Measurements from ENCODE around the gene LCMT1. TPM values are rescaled to one million over a fixed set of nuclear protein-coding genes. Genes with fewer than 3 reads are reported as not detected.
A peak's percentile ranks its signal among the peaks of the same experiment; 100 is the strongest.

The LCMT1 gene
- total and polyA plus RNA-seq, 2 of the 4 experiments (the other 2 are of a cell fraction) = 33.1 to 60.4 TPM

DNA sequence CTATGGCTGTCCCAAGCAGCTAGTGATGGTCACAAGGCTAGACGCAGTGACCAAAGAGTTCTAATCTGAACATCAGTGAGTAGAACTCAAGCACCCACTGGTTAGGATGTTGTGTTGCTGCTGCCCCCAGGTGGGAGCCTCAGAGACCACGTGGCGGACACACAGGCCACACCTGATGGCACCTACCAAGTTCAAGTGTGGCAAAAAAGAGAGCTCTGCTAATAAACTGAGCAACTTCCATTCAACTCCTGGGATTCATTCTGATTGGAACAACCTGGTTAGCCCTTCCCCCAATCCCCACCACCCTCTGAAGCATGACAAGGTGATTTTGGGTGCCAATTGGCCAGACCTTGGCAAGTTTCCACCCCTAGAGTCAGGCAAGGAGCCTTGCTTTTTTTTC is 3.5 kb upstream of the LCMT1 start:
- peaks cover 13 to 48% of the 10 kb centered on the region in 2 experiments; a peak in 3 of 4 replicates for H3K79me1 ChIP-seq (ENCODE audit: low read depth in 1 of 2, low read length in 2 of 2)
- no peaks in the 10 kb centered on the region for H3K27me3 ChIP-seq (ENCODE audit: control insufficient read depth, insufficient read depth, low read length)
- H3K27ac ChIP-seq (ENCODE audit: insufficient read depth, low read length) = no peak overlapping the region
- no peak for TF ChIP-seq MXI1 (IDR thresholded peaks at IDR 0.05; ENCODE audit: borderline replicate concordance, low read depth, low read length)
- no peak for TF ChIP-seq POLR2A (IDR thresholded peaks at IDR 0.05; ENCODE audit: low read depth, low read length)
- TF ChIP-seq, protein P1, sequence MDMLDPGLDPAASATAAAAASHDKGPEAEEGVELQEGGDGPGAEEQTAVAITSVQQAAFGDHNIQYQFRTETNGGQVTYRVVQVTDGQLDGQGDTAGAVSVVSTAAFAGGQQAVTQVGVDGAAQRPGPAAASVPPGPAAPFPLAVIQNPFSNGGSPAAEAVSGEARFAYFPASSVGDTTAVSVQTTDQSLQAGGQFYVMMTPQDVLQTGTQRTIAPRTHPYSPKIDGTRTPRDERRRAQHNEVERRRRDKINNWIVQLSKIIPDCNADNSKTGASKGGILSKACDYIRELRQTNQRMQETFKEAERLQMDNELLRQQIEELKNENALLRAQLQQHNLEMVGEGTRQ (IDR thresholded peaks at IDR 0.05; ENCODE audit: low read depth, low read length) = no peak
- TF ChIP-seq CHD1 (IDR thresholded peaks at IDR 0.05; ENCODE audit: low read depth, low read length) = no peak
- no peak for TF ChIP-seq CEBPB (IDR thresholded peaks at IDR 0.05; ENCODE audit: low read depth, low read length)
- TF ChIP-seq RAD21 (IDR thresholded peaks at IDR 0.05; ENCODE audit: low read length) = no peak
- TF ChIP-seq MAZ (IDR thresholded peaks at IDR 0.05; ENCODE audit: borderline replicate concordance, low read depth, low read length) = no peak
- no peak for TF ChIP-seq RFX5 (IDR thresholded peaks at IDR 0.05; ENCODE audit: low read depth, low read length)
- TF ChIP-seq FOS (IDR thresholded peaks at IDR 0.05; ENCODE audit: low read depth, low read length) = no peak
- TF ChIP-seq, protein P2, sequence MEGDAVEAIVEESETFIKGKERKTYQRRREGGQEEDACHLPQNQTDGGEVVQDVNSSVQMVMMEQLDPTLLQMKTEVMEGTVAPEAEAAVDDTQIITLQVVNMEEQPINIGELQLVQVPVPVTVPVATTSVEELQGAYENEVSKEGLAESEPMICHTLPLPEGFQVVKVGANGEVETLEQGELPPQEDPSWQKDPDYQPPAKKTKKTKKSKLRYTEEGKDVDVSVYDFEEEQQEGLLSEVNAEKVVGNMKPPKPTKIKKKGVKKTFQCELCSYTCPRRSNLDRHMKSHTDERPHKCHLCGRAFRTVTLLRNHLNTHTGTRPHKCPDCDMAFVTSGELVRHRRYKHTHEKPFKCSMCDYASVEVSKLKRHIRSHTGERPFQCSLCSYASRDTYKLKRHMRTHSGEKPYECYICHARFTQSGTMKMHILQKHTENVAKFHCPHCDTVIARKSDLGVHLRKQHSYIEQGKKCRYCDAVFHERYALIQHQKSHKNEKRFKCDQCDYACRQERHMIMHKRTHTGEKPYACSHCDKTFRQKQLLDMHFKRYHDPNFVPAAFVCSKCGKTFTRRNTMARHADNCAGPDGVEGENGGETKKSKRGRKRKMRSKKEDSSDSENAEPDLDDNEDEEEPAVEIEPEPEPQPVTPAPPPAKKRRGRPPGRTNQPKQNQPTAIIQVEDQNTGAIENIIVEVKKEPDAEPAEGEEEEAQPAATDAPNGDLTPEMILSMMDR (conservative IDR thresholded peaks at IDR 0.05; ENCODE audit: low read depth, low read length) = no peak
- no peak for TF ChIP-seq RCOR1 (IDR thresholded peaks at IDR 0.05; ENCODE audit: insufficient replicate concordance, low read length)
- TF ChIP-seq MAFK (IDR thresholded peaks at IDR 0.05; ENCODE audit: low read depth, low read length) = no peak
- TF ChIP-seq NFE2L2 (IDR thresholded peaks at IDR 0.05; ENCODE audit: low read depth, low read length) = no peak
- ChIA-PET POLR2A (ENCODE audit: unreplicated experiment) (no interaction called here), CTCF (interaction anchor here (1.4 kb wide), 1 partner anchor 48 kb away, joined by 3 read pairs; no protein-coding TSS in a partner anchor)
- H3K4me3 ChIP-seq (ENCODE audit: insufficient read depth, low read depth, low read length) = no peak overlapping the region
- no peak overlapping the region for H4K5ac ChIP-seq (ENCODE audit: low read depth, low read length)
- H2AK5ac ChIP-seq (ENCODE audit: low read depth, low read length) = peak overlapping the region; percentile 59; the same call in 1 of the 2 replicates
- no peak overlapping the region for H2BK5ac ChIP-seq (ENCODE audit: low read depth, low read length, poor library complexity, severe bottlenecking)
- no peaks in the 10 kb centered on the region for H4K20me1 ChIP-seq (ENCODE audit: insufficient read depth, low read length)
- H2BK15ac ChIP-seq (ENCODE audit: low read depth, low read length) = peak overlapping the region; percentile 31; the same call in 1 of the 3 replicates
- no peaks in the 10 kb centered on the region for H3K36me3 ChIP-seq (ENCODE audit: control insufficient read depth, insufficient read depth, low read length)
- WGBS, 2 experiments (ENCODE audit: extremely low coverage in 2 of 2, insufficient read length in 1 of 2) = no CpG with 5 or more reads among the region's 3 CpGs
- H3K9me1 ChIP-seq (ENCODE audit: insufficient read depth, low read length) = peaks cover 14% of the 10 kb centered on the region; the same call in 1 of the 2 replicates
- peak overlapping the region; percentile 94; the same call in 1 of the 2 replicates for H4K91ac ChIP-seq (ENCODE audit: insufficient read depth, low read depth, low read length)
- peaks cover 5% of the 10 kb centered on the region for H3K4me1 ChIP-seq (ENCODE audit: control insufficient read depth, insufficient read depth, low read length)
- H3K23ac ChIP-seq (ENCODE audit: low read depth, low read length) = no peak overlapping the region
- H2BK120ac ChIP-seq (ENCODE audit: low read depth, low read length) = peak overlapping the region; percentile 80; the same call in 1 of the 2 replicates
- no peak overlapping the region for H3K56ac ChIP-seq (ENCODE audit: extremely low read depth, insufficient read depth, low read length)
- no peaks in the 10 kb centered on the region for H3K9me3 ChIP-seq (ENCODE audit: control insufficient read depth, insufficient read depth, low read length)
- peak overlapping the region; percentile 14; the same call in 1 of the 2 replicates for H3K4ac ChIP-seq (ENCODE audit: low read depth, low read length)
- H2AK9ac ChIP-seq (replicated peaks; ENCODE audit: low read depth, low read length, poor library complexity) = peak overlapping the region; percentile 26
- no peak overlapping the region for H3K4me2 ChIP-seq (ENCODE audit: low read depth, low read length)
- dilution Hi-C loops (cut with HindIII; ENCODE audit: low sequenced_read_pairs, unreplicated experiment) (no loop called here), in situ Hi-C loops (cut with MboI; ENCODE audit: low sequenced_read_pairs) (no loop called here), intact Hi-C loops (cut with micrococcal nuclease) (no loop called here)
- H3K9ac ChIP-seq (ENCODE audit: low read depth, low read length) = no peak overlapping the region
- peak overlapping the region; percentile 99; a peak in 3 of 4 replicates for H4K8ac ChIP-seq (ENCODE audit: low read depth in 2 of 2, low read length in 2 of 2)
- DNase-seq = no peak
- no peak overlapping the region for H3K14ac ChIP-seq (replicated peaks; ENCODE audit: low read depth, low read length)
- no peak overlapping the region for H2AFZ ChIP-seq (replicated peaks; ENCODE audit: low read length, poor library complexity)
- H2BK20ac ChIP-seq (ENCODE audit: low read depth, low read length) = peak overlapping the region; percentile 42; the same call in 1 of the 2 replicates
- no peak for ATAC-seq (ENCODE audit: low read depth)
- no TSS peak for BruUV-seq (replicated peaks)
- H3K18ac ChIP-seq (ENCODE audit: low read depth, low read length) = no peak overlapping the region

Data from IMR-90 (cell line).